GM21526 (cell line): ENCODE measurements around the gene ZNF526.

Experiments
- ATAC-seq: cut with Tn5 transposase; IDR thresholded peaks from one replicate; pipeline ENCODE4 v1.9.1; 2021; ENCODE audit warnings: moderate library complexity; ENCODE audit not compliant: unreplicated experiment, low FRiP score

ZNF526 gene, protein sequence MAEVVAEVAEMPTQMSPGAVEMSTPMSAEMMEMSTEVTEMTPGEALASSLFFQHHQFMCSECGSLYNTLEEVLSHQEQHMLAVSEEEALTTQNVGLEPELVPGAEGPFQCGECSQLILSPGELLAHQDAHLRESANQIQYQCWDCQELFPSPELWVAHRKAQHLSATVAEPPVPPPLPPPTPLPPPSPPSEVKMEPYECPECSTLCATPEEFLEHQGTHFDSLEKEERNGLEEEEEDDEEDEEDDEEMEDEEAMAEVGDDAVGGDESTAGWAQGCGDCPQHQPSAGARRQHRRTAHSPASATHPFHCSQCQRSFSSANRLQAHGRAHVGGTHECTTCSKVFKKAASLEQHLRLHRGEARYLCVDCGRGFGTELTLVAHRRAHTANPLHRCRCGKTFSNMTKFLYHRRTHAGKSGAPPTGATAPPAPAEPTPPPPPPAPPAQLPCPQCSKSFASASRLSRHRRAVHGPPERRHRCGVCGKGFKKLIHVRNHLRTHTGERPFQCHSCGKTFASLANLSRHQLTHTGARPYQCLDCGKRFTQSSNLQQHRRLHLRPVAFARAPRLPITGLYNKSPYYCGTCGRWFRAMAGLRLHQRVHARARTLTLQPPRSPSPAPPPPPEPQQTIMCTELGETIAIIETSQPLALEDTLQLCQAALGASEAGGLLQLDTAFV

DNA sequence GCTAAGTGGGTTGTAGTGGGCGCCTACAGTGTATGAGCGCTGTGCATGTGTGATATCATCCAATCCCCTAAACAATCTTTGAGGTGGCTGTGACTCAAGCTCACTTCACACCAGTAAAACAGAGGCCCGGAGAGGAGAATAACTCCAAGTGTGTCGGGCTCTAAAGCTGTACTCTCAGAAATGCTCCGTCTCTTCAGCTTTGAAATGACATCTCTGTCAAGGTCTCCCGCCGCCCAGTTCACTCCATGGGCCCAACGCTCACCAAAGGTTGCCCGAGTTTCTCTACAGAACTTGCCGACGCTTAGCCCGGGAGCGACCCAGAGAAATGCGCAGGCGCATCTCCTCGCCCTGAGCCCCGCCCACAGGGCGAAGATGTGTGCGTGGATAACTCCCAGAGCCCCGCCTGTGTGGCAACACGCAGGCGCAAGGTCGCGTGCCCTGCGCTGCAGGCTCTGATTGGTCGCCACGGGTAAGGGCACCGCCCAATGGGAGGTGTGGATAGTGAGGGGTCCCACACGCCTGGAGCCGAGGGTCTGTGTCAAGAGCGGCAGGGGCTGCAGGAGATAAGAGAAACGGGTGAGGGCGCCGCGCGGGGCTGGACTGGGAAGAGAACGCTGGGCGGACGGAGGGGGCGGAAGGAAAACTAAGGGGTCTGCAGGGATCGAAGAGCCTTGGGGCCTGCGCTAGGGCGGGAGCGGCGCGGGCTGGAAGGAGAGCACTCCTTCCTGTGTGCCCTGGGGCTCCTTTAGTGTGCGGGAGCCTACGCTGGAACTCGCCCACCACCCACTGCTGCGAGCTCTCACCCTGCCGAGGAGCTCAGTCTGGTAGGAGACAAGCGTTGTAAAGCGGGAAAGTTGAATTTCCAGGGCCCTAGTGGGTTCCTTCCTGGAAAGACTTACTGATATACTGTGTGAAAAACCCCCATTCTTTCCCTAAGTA, at the start of gene ZNF526:
Gene ZNF526, plus strand, starts transcription at position 501 of the 939 bp plus-strand sequence. CDS start 4,092 bp downstream, outside the sequence.
- peak; percentile 69 for ATAC-seq

DNA sequence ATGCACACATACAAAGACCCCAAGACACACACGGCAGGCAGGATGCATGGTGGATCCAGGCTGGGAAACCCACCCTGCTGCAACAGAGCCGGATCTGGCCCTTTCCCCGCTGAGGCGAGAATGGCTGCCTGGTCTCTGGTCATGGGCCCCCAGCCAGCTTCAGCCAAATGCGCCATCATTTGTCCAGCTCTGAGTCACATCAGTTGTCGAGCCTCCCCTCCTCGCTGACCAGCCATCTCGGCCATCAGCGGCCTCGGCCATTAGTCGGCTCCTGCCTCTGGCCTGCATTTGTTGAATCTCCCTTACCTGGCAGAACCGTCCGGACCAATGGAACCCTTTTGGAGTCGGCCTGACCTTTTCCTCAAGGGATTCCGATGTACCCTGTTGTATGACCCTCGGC, 49.4 kb upstream of the ZNF526 start:
- ATAC-seq, result no peak

DNA sequence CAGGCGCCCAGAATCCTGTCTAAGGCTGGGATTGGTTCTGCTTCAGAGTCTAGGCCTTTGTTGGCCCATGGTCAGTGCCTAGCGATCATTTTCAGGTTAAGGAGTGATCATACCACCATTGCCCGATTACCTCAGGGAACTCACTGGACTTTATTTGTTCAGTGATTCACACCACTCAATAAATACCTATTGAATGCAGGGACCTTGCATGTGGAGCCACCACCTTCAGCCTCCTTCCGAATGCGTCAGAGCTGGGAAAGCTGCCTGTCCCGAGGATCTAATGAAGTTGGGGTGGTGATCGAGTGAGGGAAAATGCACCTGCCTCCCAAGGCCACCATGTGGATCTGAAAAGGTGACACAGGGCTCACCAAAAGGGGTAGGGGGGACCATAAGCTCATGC, 47.9 kb upstream of the ZNF526 start:
- no peak for ATAC-seq

DNA sequence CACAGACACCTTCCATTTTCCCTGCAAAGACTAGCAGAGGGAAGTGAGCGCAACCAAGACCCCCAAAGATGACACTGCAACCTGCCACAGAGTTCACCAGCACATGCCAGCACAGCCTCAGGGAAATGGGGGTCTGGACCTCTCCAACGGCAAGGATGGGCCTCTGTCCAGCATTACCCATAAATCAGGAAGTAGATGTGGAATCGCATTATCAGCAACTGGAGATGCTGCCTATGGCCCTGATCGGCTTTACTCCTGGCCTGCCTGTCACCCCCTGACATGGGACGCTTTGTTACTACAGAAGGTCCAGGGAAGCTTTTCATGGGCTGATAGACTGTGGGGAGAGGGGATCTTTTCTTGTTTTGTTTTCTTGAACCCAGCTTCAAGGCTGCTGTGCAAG, 46.4 kb upstream of the ZNF526 start:
- ATAC-seq, result no peak

DNA sequence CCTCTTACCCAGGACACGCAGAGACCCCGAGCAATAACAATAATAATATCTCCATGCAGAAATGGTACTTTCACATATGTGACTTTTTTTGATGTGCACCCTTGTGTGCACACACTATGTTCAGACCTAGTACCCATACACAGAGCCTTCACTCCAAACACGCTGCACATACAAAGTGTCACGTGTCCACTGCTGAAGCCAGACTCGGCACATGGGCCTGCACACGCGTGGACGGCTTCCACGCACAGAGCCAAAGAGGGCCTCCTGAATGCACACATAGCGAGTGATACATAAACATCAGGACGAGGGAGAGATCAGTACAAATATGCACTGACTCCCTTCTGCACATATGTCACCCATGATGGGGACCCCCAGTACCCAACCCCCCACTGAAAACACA, 45.9 kb upstream of the ZNF526 start:
- no peak for ATAC-seq

DNA sequence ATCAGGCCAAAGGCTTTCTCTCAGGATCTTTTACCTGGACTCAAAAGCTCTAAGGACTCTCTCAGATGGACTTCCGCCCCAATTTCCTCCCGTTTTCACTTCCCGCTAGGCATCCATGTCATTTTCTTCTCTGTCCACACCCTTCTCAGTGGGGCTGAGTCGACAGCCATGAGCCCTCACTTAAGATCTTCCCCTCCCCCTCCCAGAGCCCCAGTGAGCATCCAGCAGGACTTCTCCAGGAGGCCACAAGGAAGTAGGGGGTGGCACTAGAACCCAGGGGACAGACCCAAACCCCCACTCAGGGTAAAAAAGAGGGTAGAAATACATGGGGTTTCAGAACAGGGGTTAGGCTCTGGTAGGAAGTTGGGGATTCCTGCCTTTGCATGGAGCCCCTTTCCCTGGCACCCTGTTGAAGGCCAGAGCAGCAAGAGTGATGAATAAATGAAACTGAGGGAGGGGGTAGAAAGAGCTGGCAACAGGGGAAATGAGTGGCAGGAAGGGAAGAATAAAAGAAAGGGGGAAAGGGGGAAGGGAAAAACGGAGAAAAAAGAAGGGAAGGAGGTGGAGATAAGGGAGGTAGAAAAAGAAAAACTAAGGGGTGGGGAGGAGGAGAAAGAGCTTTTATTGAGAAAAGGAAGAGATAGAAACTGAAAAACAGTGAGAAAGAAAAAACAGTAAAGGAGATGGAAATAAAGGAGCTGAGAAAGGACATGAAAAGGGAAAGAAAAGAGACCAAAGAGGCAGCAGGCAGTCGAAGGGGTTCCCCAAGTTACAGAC, 45.0 kb upstream of the ZNF526 start:
- no peak for ATAC-seq

DNA sequence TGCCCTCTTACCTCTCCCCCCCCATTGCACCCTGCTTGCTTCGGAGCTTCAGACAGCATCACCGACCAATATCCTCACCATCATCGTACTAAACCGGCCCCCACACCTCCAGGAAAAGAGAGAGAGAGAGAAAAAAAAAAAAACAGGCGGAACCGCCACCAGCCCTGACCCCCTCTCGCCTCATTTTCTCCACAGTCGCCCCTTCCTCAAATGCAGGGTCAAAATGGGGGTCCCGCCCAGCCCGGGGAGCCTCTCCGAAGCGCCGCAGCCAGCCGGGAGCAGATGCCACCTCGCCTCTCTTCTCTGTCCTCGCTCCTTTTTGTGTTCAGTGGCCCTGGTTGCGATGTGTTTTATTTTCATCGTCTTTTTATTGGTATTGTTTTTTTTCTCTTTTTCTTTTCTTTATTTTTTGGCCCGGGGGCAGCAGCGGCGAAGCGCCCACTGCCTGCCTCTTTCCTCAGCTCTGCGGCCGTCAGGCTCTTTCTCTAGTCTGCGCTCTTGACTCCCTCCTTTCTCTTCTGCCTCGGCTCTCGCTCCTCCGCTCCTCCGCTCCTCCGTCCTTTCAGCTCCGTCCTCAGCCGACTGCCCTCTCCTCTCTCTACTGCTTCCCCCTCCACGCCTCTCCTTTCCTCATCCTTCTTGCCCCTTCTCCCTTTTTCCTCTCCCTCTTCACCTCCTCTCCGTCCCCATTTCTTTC, 44.0 kb upstream of the ZNF526 start:
- ATAC-seq, result no peak

DNA sequence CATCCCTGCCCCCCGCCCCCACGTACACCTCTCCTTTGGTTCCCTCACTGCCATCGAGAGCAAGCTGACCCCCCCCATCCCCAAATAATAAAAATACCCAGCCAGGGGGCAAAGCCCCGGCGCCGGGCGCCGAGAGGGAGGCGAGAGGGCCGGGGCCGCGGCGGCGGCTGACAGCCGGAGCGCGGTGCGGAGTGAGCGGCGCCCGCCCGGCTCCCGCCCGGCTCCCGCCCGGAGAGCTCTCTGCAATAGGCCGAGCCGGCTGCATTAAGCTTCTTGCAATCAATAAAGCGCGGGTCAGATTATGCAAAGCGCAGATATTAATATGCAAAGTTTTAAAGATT, 43.5 kb upstream of the ZNF526 start:
- no peak for ATAC-seq

DNA sequence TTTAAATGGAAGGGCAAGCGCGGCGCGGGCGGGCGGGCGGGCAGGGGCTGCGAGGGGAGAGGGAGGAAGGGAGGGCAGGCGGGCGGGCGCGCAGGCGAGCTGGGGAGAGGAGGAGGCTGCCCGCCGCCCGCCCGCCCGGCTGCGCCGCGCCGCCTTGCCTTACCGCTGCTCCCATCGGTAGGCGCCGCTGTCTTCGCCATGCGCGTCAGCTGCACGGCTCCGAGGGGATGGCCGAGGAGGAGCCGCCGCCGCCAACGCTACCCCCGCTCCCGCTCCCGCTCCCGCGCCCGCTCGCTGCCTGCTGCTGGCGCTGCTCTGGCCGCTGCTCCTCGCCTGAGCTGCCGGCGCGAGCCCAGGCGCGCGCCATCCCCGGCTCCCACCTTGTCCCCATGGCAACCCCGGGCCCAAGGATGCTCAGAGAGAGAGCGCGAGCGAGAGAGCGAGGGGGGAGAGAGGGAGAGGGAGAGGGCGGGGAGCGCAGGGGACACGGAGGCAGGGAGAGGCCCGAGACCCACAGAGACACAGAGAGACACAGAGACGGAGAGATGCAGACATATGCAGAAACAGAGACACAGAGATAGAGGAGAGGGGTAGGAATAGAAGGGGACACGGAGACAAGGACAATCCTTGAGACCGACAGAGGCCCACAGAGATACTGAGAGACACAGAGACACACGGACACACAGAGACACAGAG, 43.0 kb upstream of the ZNF526 start:
- no peak for ATAC-seq

DNA sequence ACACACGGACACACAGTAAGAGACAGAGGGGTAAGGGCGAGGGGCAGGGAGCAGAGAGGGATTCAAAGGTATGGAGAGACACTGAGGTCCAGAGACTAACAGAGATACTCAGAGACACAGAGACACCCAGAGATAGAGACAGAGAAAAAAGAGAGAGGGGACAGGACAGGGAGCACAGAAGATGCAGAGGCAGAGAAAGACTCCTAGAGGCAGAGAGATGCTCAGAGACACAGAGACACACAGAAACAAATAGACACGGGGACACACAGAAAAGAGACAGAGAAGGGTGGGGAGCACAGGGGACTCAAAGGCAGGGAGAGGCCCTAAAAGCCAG, 42.5 kb upstream of the ZNF526 start:
- no peak for ATAC-seq

DNA sequence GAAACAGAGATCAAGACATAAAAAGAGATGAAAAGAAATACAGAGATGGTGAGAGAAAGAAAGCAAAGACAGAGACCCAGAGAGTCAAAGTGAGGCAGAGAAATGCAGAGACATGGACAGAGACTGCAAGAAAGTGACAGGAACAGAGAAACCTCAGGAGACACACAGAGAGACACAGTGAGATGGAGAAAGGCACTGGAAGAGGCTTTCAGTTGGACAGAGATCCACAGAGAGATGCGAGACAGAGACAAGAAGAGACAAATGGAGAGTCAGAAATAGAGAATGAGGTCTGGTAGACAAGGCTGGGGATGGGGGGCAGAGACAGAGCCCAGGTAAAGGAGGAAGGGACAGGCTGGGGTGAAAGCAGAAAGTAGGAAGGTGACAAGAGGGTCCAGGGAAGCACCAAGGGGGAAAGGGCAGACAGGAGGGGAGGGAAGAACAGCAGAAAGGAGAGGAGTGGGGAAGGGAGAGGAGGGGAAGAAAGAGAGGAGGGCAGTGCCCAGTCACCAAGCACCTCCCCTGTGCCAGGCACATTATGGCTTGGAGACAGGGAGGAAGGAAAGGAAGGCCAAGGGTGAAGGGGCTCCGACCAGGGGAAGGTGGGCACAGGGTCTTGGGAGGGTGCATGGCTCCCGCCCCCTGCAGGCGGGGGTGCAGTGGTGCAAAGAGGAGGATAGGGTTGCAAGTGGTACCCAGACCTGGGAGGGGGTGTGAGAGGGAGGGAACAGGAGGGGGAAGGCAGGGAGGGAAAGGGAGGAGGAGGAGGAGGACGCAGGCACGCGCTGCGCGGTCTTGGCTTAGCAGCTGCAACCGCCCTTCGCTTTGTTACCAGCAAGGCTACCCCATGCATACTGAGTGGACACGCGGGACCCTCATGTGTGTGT, 41.1 kb upstream of the ZNF526 start:
- ATAC-seq, result no peak

DNA sequence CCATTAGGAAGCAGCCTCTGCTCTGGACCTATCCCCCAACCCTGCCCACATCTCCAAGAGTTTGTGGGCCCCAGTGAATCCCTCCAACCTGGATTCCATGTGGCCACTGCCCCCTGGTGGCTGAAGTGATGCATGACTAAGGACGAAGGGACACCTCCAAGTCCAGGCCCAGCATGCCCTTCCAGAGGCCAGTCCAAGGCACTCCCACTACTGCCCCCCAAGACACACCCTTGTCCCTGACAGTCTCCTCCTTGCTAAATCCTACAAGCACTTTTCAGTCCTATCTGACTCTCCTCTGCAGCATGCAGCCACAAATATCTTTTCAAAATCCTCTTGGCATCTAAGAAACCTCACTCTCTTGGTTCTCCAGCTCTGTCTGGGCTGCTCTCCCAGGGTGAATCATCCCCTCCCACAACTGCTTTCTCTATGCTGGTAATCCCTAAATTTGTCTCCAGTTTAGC, 35.7 kb upstream of the ZNF526 start:
- ATAC-seq, result no peak

DNA sequence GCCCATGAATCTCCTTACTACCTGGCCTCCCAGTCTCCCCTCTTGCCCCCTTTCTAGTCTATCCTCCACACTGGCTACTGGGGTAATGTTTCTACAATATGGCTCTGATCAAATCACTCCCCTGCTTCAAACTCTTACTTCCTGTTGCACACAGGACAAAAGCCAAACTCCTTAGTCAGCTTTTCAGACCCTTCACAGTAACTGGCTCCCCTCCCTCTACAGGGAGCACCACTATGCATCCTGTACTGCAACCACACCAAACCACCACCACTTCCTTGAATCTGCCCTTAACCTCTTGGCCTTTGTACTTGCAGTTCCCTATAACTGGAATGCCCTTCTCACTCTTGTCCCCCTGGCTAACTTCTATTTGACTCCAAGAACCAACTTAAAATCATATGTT, 34.8 kb upstream of the ZNF526 start:
- ATAC-seq, result no peak

DNA sequence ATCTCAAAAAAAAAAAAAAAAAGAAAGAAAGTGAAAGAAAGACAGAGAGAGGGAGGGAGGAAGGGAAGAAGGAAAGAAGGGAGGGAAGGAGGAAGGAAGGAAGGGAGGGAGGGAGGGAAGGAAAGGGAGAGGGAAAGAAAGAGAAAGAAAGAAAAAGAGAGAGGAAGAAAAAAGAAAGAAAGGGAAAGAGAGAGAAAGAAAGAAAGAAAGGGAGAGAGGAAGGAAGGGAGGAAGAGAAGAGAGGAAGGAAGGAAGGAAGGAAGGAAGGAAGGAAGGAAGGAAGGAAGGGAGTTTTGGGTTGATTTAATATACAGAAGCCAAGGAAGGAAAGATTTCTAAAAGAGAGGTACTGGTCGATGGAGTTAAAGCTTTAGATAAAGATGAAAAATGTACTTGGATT, 31.4 kb upstream of the ZNF526 start:
- no peak for ATAC-seq

DNA sequence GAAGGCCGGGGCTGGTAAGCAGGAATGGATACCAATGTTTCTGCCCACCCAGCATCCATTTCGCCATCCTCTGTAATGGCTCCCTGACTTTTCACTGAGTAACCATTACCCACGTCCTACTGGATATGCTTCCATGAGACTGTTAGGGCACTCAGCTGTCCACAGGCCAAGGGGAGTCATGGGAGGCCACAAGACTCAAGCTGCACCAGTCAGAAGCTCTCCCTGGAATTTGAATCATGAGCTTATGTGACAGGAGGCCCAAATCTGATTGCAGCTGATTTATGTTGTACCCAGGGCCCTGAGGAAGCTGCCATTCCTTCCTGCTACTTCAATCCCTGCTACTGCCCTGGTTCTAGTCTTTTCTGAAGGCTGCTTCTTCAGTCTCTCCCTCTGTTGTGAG, 31.0 kb upstream of the ZNF526 start:
- ATAC-seq, result no peak

DNA sequence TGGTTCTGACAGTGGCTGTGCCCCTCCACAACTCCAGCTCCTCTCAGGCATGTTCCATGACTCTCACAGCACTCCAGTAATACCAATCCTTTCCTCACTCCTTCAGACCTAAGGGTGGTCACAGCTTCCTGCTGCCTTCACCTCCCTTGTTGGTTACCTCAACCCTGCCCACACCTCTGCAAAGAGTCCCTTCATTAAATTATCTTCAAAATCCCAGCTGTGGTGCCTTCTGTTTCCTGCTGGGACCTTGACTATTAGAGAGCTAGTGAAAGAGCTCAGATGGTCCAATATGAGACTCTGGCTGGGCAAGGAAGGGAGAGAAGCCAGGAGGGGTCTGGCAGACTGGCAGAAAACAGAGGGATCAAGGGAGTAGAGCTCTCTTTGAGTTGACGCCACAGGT, 28.8 kb upstream of the ZNF526 start:
- no peak for ATAC-seq

DNA sequence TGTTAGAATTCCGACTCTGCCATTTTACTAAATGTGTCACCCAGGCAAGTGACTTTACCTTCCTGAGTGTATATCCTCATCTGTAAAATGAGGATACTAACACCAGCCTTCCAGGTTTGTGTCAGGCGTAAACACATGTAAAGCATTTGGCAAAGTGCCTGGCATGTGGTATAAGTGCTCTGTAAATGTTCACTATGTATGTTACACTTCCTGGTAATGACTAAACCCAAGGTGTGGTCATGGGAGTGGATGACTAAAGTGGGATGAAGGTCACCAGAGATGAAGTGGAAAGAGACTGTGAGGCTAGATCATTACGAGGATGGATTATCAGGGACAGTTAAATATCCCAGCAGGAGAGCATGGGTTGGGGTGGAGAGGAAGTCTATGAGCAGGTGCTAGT, 28.3 kb upstream of the ZNF526 start:
- no peak for ATAC-seq

DNA sequence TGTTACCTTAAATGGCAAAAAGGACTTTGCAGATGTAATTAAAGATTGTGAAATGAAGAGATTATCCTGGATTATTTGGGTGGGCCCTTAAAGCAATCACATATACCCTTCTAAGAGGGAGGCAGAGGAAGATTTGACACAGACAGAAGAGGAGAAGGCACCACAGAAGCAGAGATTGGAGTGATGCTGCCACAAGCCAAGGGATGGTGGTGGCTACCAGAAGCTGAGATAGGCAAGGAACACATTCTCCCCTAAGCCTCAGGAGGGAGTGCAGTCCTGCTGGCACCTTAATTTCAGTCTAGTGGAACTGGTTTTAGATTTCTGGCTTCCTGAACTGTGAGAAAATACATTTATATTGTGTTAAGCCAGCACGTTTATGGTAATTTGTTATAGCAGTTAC, 26.8 kb upstream of the ZNF526 start:
- no peak for ATAC-seq
